Heart left ventricle (tissue), 13 donors: ENCODE measurements around the gene DRC7.

Experiments used
- CTCF ChIP-seq, 12 donors: fragments of 200-600 bp; sonication (generic) in 4 of 12; IDR thresholded peaks; one replicate each; pipeline versions ENCODE4 v1.5.0 to v1.8.0; 2018 to 2022; ENCODE audit warnings: antibody characterized with exemption in 12 of 12, mild to moderate bottlenecking in 5 of 12
- POLR2A ChIP-seq, 2 donors: fragments of 450-650 bp; IDR thresholded peaks; one replicate each; pipeline ENCODE4 v1.6.1; 2017; ENCODE audit warnings: antibody characterized with exemption in 2 of 2, mild to moderate bottlenecking in 2 of 2, moderate library complexity in 2 of 2
- donor health status: ischemic (EF 13 %, LVEDD 7.1; RV severe dilation, severe dysfunction).
- donor health status: DM: no; HTN: yes; CAD: no.
- donor health status: DM: no; HTN: no; CAD: no.
- donor health status: ischemic (EF 25% LVEDD 6.9; RV normal size, moderate dysfunction).
- donor health status: ischemic (EF 25% LVEDD 5.7; RV mildly dilated, moderate dysfunction).
- donor health status: ischemic (EF 35%, LVEDD 5.7; RV mildly dilated, moderate dysfunction).
- donor health status: nonischemic (EF 11% LVEDD 7.7; RV severe dilation, severe dysfunction).
- donor health status: DM: yes; HTN: yes; CAD: no.
- donor health status: PGD.
- donor health status: ischemic (EF 29% LVEDD 5.4; RV normal size, mild dysfunction).
- donor health status: nonischemic (EF 23%, LVEDD 6.1; RV moderate dilation, normal function).

GRCh38 chr16:57723170-57723569, 28.6 kb downstream of the DRC7 start:
- TF ChIP-seq POLR2A (IDR thresholded peaks at IDR 0.05) (no peak), CTCF (IDR thresholded peaks at IDR 0.05) (peak in 3 of 12 donors; percentile 11 to 14 (median 13))
